HG02678 (cell line): Measurements from ENCODE around the gene ERVFRD-1.
"Not testable (repeated sequence)": the region's sequence is repeated elsewhere in the genome, so short reads cannot be mapped to it uniquely, and the experiment has no call there.

Experiments
- ATAC-seq: cut with Tn5 transposase; IDR thresholded peaks from one replicate; pipeline ENCODE4 v1.9.1; 2021; ENCODE audit warnings: mild to moderate bottlenecking, moderate library complexity; ENCODE audit not compliant: unreplicated experiment

The ERVFRD-1 gene

GRCh38 chr6:11092668-11093375, 18.7 kb downstream of the ERVFRD-1 start:
- peak; percentile 33 for ATAC-seq

- not testable (repeated sequence) for ATAC-seq
These were observed 20.4 kb downstream of the ERVFRD-1 start for GRCh38 chr6:11091141-11091540.

- no peak for ATAC-seq
These were observed 21.8 kb downstream of the ERVFRD-1 start for GRCh38 chr6:11089695-11090094.

GRCh38 chr6:11087141-11087812, 24.2 kb downstream of the ERVFRD-1 start:
- not testable (repeated sequence) for ATAC-seq

- no peak for ATAC-seq
These were observed 25.6 kb downstream of the ERVFRD-1 start for GRCh38 chr6:11085758-11086435.

- ATAC-seq = no peak
These were observed 27.6 kb downstream of the ERVFRD-1 start for GRCh38 chr6:11083956-11084355.

- ATAC-seq = no peak
These were observed 28.0 kb downstream of the ERVFRD-1 start for GRCh38 chr6:11083491-11083890.

GRCh38 chr6:11080296-11080695, 31.2 kb downstream of the ERVFRD-1 start:
- ATAC-seq = no peak

- no peak for ATAC-seq
These were observed 33.3 kb downstream of the ERVFRD-1 start for GRCh38 chr6:11078266-11078665.

- no peak for ATAC-seq
These were observed 35.0 kb downstream of the ERVFRD-1 start for GRCh38 chr6:11076540-11076939.

- ATAC-seq = no peak
These were observed 39.4 kb downstream of the ERVFRD-1 start for GRCh38 chr6:11072101-11072500.

- ATAC-seq = no peak
These were observed 41.8 kb downstream of the ERVFRD-1 start for GRCh38 chr6:11069760-11070159.

GRCh38 chr6:11067348-11067747, 44.2 kb downstream of the ERVFRD-1 start:
- ATAC-seq = no peak

- ATAC-seq = no peak
These were observed 44.8 kb downstream of the ERVFRD-1 start for GRCh38 chr6:11066505-11067347.

- ATAC-seq = no peak
These were observed 45.9 kb downstream of the ERVFRD-1 start for GRCh38 chr6:11065436-11066202.

- no peak for ATAC-seq
These were observed 46.7 kb downstream of the ERVFRD-1 start for GRCh38 chr6:11064836-11065235.

GRCh38 chr6:11062715-11063114, 48.8 kb downstream of the ERVFRD-1 start:
- ATAC-seq = no peak

GRCh38 chr6:11062083-11062482, 49.4 kb downstream of the ERVFRD-1 start:
- no peak for ATAC-seq

GRCh38 chr6:11058406-11058805, 53.1 kb downstream of the ERVFRD-1 start:
- ATAC-seq = no peak

- ATAC-seq = no peak
These were observed 54.7 kb downstream of the ERVFRD-1 start for GRCh38 chr6:11056871-11057270.
